Measurements from ENCODE around the gene MRPL20.
"Not testable (repeated sequence)": the region's sequence is repeated elsewhere in the genome, so short reads cannot be mapped to it uniquely, and the experiment has no call there.

The MRPL20 gene

GRCh38 chr1:1406821-1407635, at the start of gene MRPL20:
Gene MRPL20, minus strand, starts transcription at chr1:1407293. Its CDS starts 76 bp downstream, at chr1:1407217.
- Histone ChIP-seq H3K36me3 (ENCODE audit: control insufficient read depth, low read length) (peaks cover 68% of the 10 kb centered on the region), H3K4me1 (ENCODE audit: control insufficient read depth, low read length) (peaks cover 21% of the 10 kb centered on the region), H3K9me2 (replicated peaks; ENCODE audit: control insufficient read depth, low read length) (no peaks in the 10 kb centered on the region), H3K9me3 (ENCODE audit: control insufficient read depth, insufficient read depth, low read length) (no peaks in the 10 kb centered on the region), H3K79me2 (ENCODE audit: control insufficient read depth, low read length) (peaks cover 72% of the 10 kb centered on the region), H3K4me2 (ENCODE audit: low read length) (peak within 1 kb of the TSS; percentile 85), H3K27me3 (ENCODE audit: control insufficient read depth, low read length) (no peaks in the 10 kb centered on the region), H3F3A (ENCODE audit: control insufficient read depth, insufficient read depth) (peaks cover 20% of the 10 kb centered on the region), H3K27ac (ENCODE audit: low read depth, low read length) (peak within 1 kb of the TSS; percentile 67), H4K20me1 (ENCODE audit: control insufficient read depth, insufficient read depth, low read depth, low read length) (peaks cover 9% of the 10 kb centered on the region; the same call in 1 of the 2 replicates), H3K4me3 (ENCODE audit: low read length) (peak within 1 kb of the TSS; percentile 93)
- TF ChIP-seq EZH2phosphoT487 (IDR thresholded peaks at IDR 0.05; ENCODE audit: borderline replicate concordance, low read length), result no peak
- TF ChIP-seq CTCF (IDR thresholded peaks at IDR 0.05; ENCODE audit: low read depth, low read length, poor library complexity, severe bottlenecking), result no peak

- H3F3A ChIP-seq (ENCODE audit: control insufficient read depth, insufficient read depth); H3K4me2 ChIP-seq (ENCODE audit: low read length); H3K4me1 ChIP-seq (ENCODE audit: control insufficient read depth, low read length); H3K79me2 ChIP-seq (ENCODE audit: control insufficient read depth, low read length); H3K9me3 ChIP-seq (ENCODE audit: control insufficient read depth, insufficient read depth, low read length); H3K27me3 ChIP-seq (ENCODE audit: control insufficient read depth, low read length); H3K27ac ChIP-seq (ENCODE audit: low read depth, low read length); H3K9me2 ChIP-seq (replicated peaks; ENCODE audit: control insufficient read depth, low read length); H4K20me1 ChIP-seq (ENCODE audit: control insufficient read depth, insufficient read depth, low read depth, low read length); H3K36me3 ChIP-seq (ENCODE audit: control insufficient read depth, low read length); H3K4me3 ChIP-seq (ENCODE audit: low read length): not testable (repeated sequence)
These were observed 49.7 kb upstream of the MRPL20 start for GRCh38 chr1:1456683-1457255.

GRCh38 chr1:1455934-1456333, 48.8 kb upstream of the MRPL20 start:
- not testable (repeated sequence) for H3K4me1 ChIP-seq (ENCODE audit: control insufficient read depth, low read length); H3K4me3 ChIP-seq (ENCODE audit: low read length); H3K9me2 ChIP-seq (replicated peaks; ENCODE audit: control insufficient read depth, low read length); H3F3A ChIP-seq (ENCODE audit: control insufficient read depth, insufficient read depth); H3K36me3 ChIP-seq (ENCODE audit: control insufficient read depth, low read length); H3K4me2 ChIP-seq (ENCODE audit: low read length); H3K79me2 ChIP-seq (ENCODE audit: control insufficient read depth, low read length); H3K27ac ChIP-seq (ENCODE audit: low read depth, low read length); H4K20me1 ChIP-seq (ENCODE audit: control insufficient read depth, insufficient read depth, low read depth, low read length); H3K27me3 ChIP-seq (ENCODE audit: control insufficient read depth, low read length); H3K9me3 ChIP-seq (ENCODE audit: control insufficient read depth, insufficient read depth, low read length)

- Histone ChIP-seq H3K79me2 (ENCODE audit: control insufficient read depth, low read length) (no peaks in the 10 kb centered on the region), H3K4me3 (ENCODE audit: low read length) (no peak overlapping the region), H3K4me1 (ENCODE audit: control insufficient read depth, low read length) (no peaks in the 10 kb centered on the region), H3K36me3 (ENCODE audit: control insufficient read depth, low read length) (no peaks in the 10 kb centered on the region), H3K27ac (ENCODE audit: low read depth, low read length) (no peak overlapping the region), H3K9me2 (replicated peaks; ENCODE audit: control insufficient read depth, low read length) (no peaks in the 10 kb centered on the region), H3K27me3 (ENCODE audit: control insufficient read depth, low read length) (no peaks in the 10 kb centered on the region), H3K9me3 (ENCODE audit: control insufficient read depth, insufficient read depth, low read length) (no peaks in the 10 kb centered on the region), H4K20me1 (ENCODE audit: control insufficient read depth, insufficient read depth, low read depth, low read length) (no peaks in the 10 kb centered on the region), H3K4me2 (ENCODE audit: low read length) (no peak overlapping the region), H3F3A (ENCODE audit: control insufficient read depth, insufficient read depth) (no peaks in the 10 kb centered on the region)
- TF ChIP-seq EZH2phosphoT487 (IDR thresholded peaks at IDR 0.05; ENCODE audit: borderline replicate concordance, low read length), result no peak
- no peak for TF ChIP-seq CTCF (IDR thresholded peaks at IDR 0.05; ENCODE audit: low read depth, low read length, poor library complexity, severe bottlenecking)
These were observed 48.3 kb upstream of the MRPL20 start for GRCh38 chr1:1455366-1455884.

GRCh38 chr1:1454286-1455056, 47.4 kb upstream of the MRPL20 start:
- not testable (repeated sequence) for H3K9me2 ChIP-seq (replicated peaks; ENCODE audit: control insufficient read depth, low read length); H3K4me3 ChIP-seq (ENCODE audit: low read length); H3K4me2 ChIP-seq (ENCODE audit: low read length); H4K20me1 ChIP-seq (ENCODE audit: control insufficient read depth, insufficient read depth, low read depth, low read length); H3F3A ChIP-seq (ENCODE audit: control insufficient read depth, insufficient read depth); H3K27me3 ChIP-seq (ENCODE audit: control insufficient read depth, low read length); H3K9me3 ChIP-seq (ENCODE audit: control insufficient read depth, insufficient read depth, low read length); H3K79me2 ChIP-seq (ENCODE audit: control insufficient read depth, low read length); H3K27ac ChIP-seq (ENCODE audit: low read depth, low read length); H3K4me1 ChIP-seq (ENCODE audit: control insufficient read depth, low read length); H3K36me3 ChIP-seq (ENCODE audit: control insufficient read depth, low read length)
